NCI-H2107 treated with DMSO at 0.1 percent for 48 hours (cell line): ENCODE measurements around the gene SYNE3.

ENCODE experiments used
- DNase-seq: peaks from one replicate; lab custom pipeline; 2025; ENCODE audit not compliant: unreplicated experiment; lab: John Stamatoyannopoulos, UW

The SYNE3 gene

GRCh38 chr14:95491936-95492608 is 24.4 kb downstream of the SYNE3 start:
- DNase-seq = no peak

DNA sequence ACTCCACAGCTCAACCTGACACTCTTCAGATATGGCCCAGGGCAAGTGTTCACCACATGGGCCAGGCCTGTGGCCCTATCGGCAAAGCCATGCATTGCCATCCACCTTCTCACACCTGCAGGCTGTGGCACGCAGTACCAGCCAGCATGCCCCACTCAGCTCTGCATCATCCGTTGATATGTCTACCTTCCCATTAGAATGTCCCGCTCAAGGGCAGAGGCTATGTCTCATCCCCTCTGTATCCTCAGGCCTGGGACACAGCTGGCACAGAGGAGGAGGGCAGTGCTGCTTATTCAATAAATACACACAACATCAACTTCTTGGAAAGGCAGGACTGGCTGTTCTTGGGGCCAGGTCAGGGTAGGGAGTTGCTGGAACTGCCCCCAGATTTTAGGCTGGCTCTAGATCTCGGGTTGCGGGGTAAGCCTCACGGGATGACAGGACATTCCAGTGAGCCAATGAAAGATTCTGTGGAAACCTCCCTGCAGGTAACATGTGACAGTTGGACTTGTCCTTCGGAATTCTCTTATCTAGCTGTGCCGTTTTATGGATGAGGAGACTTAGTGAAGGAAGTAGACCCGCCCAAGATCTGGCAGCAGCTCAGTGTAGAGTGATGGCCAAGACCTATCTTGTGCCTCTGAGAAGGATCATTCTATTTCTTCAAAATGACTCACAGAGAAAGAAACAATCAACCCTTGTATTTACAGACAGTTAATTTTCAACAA is 25.6 kb downstream of the SYNE3 start:
- no peak for DNase-seq

GRCh38 chr14:95490138-95490509 is 26.3 kb downstream of the SYNE3 start:
- no peak for DNase-seq

GRCh38 chr14:95489214-95490137 is 27.0 kb downstream of the SYNE3 start:
- no peak for DNase-seq

GRCh38 chr14:95488376-95489213 is 27.9 kb downstream of the SYNE3 start:
- DNase-seq = no peak

DNA sequence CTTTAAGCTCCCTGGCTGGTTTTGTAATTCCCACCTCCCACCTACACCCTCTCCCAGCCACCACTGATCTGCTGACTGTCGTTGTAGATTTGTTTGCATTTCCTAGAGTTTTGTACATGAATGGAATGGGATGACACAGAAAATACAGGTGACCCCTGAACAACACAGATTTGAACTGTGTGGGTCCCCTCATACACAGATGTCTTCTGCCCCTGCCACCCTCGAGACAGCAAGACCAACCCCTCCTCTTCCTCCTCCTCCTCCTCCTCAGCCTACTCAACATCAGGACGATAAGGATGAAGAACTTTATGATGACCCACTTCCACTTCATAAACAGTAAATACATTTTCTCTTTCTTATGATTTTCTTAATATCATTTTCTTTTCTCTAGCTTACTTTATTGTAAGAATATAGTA is 28.8 kb downstream of the SYNE3 start:
- DNase-seq = no peak

DNA sequence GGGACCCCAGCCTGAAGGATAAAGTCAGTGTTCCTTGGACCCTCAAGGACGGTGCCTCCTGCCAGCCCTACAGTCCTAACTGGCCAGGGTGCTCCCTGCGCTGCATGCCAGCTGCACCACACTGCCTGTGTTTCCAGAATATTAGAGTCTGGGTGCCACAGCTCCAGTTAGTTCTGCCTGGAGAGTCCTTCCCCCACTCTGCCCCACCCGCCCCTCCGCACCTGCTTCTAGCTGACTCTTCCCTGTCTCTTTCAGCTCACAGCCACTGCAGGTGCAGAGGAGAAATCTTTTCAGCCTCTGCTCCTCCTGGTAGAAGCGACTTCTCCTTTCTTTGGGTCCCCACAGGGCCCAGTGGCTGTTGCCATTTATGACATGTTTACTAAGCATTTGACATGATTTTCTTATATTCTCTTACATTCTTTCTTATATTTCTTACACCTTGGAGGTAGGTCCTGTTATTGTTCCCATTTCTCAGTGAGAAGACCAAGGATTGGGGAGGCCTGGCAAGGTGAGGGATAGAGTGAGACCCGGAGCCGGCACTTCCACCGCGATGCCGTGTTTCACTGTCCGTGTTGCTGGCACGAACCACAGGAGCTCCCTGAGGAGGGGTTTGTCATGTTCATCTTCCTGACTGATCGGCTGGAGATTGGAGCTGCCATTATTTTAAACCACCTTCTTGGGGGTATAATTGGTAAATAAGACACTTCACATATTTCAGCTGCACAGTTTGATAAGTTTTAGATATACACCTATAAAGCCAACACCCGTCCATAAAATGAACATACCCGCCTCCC is 29.4 kb downstream of the SYNE3 start:
- DNase-seq = peak; percentile 89

DNA sequence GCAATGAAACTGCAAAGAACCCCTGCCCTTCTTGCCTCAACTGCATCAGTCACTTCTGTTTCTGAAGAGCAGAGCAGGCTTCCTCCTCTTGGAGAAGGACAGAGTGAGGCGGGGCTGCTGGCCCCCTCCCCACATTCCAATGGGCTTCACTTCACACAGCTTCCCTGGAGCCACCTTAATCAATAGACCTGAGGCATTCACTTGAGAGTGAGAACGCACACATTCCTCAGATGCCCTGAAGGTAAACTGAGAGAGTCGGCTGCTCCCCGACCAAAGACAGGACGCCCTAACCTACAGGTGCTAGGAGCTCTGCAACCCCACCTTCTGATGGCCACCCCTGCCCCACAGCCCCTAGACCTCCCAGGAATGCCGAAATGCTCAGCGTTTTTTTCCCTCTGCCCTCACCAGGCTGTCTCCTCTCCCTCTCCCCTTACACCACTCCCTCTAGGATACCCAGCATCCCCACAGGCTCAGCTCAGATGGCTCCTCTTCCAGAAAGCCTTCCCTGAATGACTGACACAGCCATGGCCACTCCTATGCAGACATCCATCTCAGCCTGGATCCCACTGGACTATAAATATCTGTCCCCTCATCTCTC is 31.1 kb downstream of the SYNE3 start:
- no peak for DNase-seq

- no peak for DNase-seq
Measured at GRCh38 chr14:95484296-95484695, 32.2 kb downstream of the SYNE3 start.

DNA sequence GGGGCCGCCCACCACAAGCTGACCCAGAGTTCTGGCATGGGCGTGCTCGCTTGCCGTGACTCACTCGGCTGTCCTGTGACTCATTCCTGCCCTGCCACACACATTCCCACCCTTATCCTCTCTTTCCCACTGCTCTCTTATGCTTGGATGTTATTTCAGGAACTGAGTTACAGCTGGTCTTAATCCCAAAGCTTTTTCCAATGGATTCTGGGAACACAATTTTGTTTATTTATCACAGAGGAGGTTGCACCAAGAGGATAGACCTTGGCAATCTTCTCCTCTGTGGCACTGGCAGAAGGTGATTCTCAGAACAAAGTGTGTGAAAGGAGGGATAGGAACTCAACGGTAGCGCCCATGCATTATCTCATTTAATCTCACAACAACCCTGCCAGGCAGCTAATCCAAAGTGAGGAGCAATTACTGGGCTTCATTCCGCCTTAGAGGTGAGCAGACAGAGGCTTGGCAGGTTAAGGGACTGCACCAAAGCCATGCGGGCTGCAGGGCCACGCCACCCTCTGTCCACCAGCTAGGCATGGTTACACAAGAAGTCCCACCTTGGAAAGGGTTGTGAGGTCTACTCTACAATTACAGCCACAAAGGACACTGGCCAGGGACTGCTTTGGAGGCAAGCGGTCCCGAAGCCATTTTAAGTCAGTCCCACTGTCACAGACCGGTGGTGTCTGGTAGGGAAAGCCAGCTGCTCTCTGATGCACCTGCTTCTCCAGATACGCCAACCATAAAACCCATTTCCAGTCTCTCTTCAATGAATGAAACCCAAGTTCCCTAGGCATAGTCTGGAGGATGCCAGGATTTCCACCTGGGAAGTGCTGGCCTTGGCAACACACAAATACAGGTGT is 32.9 kb downstream of the SYNE3 start:
- DNase-seq = no peak

GRCh38 chr14:95482627-95483308 is 33.7 kb downstream of the SYNE3 start:
- DNase-seq = no peak

DNA sequence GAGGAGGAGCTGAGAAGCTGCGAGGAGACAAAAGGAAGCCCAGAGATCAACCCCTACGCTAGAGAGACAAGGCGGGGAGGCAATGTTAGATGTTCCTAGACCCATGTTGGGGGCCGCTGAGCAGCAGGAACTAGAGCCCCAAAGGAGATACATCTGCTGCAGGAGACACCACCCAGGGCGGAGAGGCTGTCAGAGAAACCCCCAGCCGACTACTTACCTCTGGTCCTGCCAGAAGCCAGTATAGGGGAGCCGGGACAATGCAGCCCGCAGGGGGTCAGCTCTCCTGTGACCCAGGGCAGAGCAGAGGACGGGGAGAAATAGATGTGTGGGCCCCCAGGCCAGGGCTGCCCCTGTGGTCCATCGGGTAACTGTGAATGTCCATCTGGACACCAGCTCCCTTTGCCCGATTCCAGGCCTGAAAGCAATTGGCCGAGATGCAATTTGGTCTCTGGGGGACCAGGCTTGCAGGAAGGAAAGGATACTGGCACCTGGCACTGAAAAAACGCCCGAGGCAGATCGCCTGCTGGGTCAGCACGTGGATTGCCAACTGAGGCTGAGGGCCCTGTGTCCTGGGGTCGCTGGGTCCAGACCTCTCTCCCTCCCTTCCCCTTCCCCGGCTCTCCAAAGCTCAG is 34.9 kb downstream of the SYNE3 start:
- no peak for DNase-seq

DNA sequence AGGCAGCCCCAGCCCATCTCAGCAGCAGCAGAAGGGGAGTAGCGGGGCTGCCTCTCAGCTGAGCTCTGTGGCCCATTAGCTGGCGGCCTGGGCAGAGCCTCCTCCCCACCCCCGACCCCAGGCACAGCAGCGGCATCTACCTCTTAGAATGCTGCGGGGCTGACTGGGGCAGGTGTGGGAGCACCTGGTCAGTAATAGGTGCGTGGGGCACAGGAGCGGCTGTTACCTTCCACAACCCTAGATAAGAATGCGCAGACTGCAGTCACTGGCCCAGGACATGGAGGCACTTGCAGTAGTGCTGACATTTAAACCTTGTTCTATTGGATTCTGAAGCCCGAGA is 35.6 kb downstream of the SYNE3 start:
- DNase-seq = no peak

GRCh38 chr14:95480109-95480886 is 36.2 kb downstream of the SYNE3 start:
- no peak for DNase-seq

- no peak for DNase-seq
Measured at GRCh38 chr14:95479494-95479893, 37.0 kb downstream of the SYNE3 start.

DNA sequence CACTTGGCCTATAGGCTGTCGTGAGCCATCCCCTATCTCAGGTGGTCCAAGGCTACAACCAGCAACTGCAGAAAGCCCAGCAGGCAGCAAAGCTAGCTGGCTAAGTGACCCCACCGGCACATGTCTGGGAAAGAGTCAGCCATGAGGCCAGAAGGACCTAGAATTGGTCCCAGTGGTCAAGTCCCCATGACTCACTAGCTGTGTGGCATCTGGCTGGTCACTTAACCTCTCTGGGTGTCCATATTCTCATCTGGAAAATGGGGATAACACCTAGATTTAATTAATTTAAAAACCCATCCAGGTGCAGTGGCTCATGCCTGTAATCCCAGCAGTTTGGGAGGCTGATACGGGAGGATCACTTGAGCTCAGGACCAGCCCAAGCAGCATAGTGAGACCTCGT is 37.6 kb downstream of the SYNE3 start:
- DNase-seq = no peak

DNA sequence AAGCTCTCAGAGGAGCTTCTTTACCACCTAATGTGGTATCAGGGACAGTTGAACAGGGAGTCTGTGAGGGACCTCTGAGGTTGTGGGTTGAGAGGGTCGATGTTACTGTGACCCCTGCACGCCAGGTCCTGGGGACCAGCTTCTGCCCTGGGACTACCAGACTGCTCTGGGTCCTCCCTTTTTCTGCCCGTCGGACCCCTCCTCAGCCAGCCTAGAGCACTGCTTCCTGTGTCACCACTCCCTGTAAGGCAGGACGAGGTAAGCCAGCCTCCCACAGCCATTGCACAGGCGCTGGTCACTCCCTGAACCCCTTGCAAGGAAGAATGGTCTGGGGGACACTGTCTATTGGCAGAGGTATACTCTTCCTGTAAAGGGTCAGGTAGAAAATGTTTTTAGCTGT is 38.1 kb downstream of the SYNE3 start:
- DNase-seq = no peak
